Measurements from ENCODE around the gene ECHDC1.

ECHDC1 gene

DNA sequence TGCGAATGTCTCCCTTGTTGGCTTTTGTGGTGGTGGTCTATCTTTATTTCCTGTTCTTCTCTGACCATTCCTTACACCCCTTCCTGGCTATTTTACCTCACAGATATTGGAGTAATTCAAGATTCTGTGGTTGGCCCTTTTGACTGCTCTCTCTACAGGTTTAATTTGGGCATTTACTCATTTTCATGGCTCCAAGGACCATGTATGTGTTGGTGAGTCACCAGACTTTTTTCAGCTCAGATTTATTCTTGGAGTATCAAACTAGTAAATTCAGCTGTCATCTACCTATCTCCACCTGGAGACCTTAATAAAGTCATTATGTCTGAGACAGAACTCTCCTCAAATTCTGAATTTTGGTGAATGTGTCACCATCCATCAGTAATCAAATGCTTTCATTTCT, 61.2 kb downstream of the ECHDC1 start:
- no peak for FAIRE-seq

DNA sequence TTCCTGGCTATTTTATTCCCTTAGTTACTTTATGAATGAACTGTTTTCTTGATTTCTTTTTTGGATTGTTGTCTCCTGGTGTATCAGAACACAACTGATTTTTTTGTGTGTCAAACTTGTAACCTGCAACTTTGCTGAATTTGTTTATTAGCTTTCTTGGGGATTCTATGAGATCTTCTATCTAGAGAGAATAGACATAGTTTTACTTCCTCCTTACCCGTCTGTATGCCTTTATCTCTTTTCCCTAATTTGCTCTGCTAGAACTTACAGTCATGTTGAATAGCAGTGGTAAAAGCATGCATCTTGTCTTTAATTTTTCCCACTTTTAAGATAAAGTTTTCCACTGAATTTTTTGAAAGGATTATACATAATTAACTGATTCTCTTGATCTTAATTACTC, 63.6 kb downstream of the ECHDC1 start:
- no peak for FAIRE-seq

DNA sequence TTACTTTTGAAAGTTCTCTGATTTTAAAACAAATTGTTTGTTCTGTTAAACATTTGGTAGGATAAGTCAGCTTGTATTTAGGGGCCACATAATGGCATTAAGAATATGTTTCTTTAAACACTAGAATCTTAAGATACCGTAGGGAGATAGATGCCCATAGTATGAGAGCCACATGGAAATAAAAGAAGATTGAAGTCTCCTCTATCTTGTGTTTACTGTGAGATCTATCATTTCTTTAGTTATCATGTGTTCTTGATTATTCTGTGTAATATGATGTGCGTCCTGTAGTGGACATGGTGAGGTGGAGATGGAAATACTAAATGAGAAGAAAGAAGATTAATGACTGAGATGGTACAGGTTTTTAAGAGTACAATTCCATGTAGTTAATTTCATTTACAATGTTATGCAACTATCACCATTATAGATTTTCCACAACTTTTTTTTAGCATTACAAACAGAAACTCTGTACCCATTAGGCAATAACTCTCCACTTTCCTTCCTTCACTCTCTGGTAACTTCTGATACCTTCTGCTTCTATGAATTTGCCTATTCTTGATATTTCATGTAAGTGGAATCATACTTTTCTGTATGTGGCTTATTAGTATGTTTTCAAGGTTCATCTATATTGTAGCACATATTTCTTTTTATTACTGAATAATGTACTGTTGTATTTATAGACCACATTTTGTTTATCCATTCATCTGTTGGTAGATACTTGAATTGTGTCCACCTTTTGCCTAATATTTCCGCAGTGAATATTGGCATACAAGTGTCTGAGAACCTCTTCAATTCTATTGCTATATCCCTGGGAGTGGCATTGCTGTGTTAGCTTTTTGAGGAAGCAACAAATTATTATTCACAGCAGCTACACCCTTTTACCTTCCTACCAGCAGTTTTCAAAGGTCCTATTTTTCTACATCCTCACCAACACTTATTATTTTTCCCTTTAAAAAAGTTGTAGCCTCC, 65.2 kb downstream of the ECHDC1 start:
- FAIRE-seq, result no peak

DNA sequence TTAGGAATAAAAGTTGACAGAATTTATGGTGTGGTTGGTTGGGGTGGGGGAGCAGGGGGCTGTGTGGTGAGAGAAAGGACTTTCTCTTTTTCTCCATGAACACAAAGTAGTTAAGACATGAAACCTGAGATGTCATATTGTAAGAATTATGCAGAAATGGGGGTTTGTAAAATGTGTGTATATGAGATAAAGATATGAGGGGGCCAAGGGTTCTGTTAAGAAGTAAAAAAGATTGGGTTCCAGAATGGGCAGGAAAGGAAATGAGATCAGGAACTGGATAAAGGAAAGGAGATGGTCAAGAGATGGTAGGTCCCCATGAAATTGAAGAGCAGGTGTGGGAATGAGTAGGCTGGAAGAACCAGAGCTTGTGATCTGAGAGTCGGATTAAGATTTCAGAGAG, 67.1 kb downstream of the ECHDC1 start:
- FAIRE-seq, result no peak

GRCh38 chr6:127273499-127273898, 69.9 kb downstream of the ECHDC1 start:
- FAIRE-seq, result no peak

GRCh38 chr6:127272576-127272975, 70.8 kb downstream of the ECHDC1 start:
- no peak for FAIRE-seq

DNA sequence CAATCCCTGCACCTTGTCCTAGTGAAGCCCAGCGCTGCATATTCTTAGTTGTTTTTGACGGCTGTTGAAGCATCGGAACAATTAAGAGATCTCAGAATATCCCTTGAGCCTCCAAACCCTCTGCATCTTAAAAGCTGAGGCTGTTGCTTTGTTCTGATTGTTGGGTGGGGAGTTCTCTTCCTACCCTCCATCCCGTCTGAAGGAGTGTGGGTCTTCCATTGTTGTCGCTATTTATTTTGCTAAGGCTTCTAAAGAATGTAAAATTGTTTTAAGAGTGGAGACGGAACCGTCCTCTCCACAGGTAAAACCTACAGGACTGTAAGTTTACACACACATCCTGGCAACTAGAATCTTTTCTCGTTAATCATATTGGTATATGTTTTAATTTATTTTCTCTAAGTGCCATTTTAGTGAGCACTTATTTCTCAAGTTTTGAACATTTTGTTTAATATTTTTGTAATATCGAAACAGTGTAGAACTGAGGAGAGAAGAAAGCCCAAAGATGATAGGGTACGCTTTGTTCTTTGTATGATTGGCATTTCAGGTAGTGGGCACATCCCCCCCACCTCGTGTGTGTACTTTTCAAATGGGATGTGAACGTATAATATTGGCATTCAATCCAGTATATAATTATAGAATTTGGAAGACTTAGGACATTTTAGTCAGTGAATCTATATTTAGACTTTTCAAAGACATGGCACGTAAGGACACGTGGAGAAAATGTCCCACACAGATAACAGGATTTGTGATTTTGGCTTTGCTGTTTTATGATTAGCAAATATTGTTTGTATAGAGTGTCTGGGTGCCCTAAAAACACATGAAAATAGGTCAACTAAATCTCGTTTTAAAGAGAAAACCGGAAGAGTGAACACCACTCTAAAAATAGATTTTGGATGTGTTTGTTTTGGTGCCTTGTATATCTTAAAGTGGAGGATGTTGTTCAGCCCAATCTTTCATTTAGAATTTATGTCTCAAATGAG, 75.5 kb downstream of the ECHDC1 start:
- no peak for FAIRE-seq

DNA sequence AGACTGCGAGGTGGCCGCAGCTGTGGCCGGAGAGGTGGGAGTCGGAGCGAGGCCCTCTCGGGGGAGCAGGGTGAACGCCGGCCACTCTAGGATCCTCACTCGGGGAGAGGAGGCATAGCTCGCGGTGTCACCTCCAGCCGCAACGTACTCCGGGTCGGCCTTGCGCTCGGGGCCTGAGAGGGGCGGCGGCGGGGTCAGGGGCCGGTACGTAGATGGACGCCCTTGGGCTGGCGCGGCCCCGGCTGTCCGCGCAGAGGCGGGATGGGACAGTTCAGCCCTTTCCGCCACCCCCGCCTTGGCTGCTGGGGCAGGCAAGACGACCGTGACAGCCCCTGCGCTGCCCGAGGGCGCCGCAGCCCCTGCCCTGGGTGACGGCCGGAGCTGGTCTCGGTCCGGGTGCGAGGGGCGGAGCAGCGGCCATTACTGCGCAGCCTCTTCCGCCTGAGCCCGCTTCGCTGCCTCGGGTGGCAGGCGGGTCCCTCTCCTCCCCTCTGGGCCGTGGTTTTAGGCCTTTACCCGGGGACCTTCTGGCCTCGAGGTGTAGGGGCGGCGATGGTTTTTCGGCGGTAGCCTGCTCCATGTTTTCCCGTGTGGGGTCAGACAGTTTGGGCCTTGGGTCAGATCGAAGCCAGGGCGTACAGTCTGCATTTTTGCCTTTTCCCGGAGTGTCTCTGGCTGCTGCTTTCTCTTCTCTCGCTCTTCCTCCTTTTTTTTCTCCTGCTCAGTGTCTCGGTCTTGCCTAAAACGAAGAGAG, 76.3 kb downstream of the ECHDC1 start:
- FAIRE-seq, result no peak

DNA sequence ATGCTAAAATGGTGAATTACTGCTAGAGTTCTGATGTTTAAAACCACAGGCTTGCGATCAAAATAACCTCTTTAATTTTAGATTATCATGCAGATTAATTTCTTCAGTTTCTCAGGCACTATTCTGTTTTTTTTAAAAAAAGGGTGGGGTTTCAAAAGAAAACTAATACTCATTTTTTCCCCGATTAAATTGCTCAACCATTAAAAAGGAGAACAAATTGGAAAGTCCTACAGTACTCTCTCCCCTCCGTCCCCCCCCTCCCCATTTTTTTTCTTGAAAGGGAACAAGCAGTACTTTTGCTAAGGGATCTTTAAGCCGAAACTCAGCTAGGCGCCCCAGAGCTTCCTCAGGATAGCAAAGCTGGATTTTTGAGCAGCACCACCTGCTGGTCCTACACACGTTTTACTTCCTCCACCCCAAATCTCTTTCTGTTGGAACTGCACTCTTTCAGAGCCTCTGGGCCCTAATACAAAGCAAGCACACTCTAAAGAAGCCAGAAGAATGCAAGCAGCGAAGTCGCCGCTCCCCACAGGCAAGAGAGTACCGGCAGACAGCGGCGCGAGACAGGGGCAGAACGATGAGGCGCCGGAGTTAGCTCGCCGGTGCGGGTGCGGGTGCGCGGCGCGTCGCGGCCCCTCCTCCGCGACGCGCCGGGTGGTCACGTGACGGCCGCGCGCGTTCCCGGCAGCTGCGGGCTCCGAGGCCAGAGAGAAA, 77.1 kb downstream of the ECHDC1 start, which contains the start of gene RNF146:
RNF146 (plus strand) TSS at position 687 of the 714 bp plus-strand sequence. CDS start 13,475 bp downstream, outside the sequence.
- FAIRE-seq, result peak; percentile 8

DNA sequence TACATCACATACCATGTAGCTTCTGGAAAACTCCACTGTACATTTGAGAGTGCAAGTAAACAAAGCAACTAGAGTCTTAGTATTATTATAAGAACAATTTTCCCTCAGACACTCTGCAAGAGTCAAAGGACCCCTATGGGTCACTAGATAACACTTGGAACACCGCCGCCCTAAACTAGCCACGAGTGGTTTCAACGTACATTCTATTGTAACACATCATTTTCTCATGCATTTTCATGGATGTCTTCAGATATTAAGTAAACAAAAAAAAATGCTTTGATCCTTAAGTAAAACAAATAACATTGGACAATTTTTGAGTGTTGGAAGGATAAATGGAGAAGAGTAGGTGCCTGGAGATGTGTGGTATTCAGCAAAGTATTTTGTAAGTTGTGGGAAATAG, 79.9 kb downstream of the ECHDC1 start:
- no peak for FAIRE-seq

- FAIRE-seq, result no peak
These were observed 80.5 kb downstream of the ECHDC1 start for GRCh38 chr6:127262896-127263295.

DNA sequence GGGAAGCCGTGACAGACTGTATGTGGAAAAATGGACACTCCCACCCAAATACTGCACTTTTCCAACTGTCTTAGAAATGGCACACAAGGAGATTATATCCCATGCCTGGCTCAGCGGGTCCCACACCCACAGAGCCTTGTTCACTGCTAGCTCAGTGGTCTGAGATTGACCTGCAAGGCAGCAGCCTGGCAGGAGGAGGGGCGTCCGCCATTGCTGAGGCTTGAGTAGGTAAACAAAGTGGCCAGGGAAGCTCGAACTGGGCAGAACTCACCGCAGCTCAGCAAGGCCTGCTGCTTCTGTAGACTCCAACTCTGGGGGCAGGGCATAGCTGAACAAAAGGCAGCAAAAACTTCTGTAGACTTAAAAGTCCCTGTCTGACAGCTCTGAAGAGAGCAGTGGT, 88.1 kb downstream of the ECHDC1 start:
- no peak for FAIRE-seq

DNA sequence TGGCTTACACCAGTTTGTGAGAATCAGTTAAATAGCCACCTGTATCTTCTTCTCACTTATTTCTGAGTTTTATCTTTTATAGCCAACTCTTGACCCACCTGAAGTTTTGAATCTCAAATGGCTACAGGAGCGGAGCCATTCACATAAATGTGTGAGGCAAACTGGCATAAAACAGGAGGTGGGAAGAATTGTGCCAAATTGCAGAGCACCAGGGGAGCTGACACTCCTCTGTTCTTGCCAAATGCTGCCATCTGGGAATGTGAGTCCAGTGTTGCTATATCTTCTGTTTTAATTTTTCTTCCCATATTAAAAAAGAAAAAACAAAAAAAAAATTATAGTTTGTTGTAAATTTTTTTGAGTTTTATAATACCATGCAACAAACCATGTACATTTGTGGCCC, 93.8 kb downstream of the ECHDC1 start:
- FAIRE-seq, result no peak

GRCh38 chr6:127247114-127248096, 96.0 kb downstream of the ECHDC1 start:
- no peak for FAIRE-seq

- no peak for FAIRE-seq
These were observed 99.9 kb downstream of the ECHDC1 start for GRCh38 chr6:127243501-127243900.

Data from G401.6 (cell line).